Breast epithelium (tissue), 3 donors: Measurements from ENCODE around the gene IL13RA1.

Experiments
- CTCF ChIP-seq, 3 donors: fragments of 450-650 bp; IDR thresholded peaks; one replicate each; pipeline ENCODE4 v1.5.1; 2016 to 2017; ENCODE audit warnings: antibody characterized with exemption in 3 of 3, mild to moderate bottlenecking in 3 of 3, moderate library complexity in 3 of 3
- POLR2A ChIP-seq: fragments of 450-650 bp; IDR thresholded peaks from one replicate; pipeline ENCODE4 v1.6.1; 2016; ENCODE audit warnings: antibody characterized with exemption, mild to moderate bottlenecking, moderate library complexity

DNA sequence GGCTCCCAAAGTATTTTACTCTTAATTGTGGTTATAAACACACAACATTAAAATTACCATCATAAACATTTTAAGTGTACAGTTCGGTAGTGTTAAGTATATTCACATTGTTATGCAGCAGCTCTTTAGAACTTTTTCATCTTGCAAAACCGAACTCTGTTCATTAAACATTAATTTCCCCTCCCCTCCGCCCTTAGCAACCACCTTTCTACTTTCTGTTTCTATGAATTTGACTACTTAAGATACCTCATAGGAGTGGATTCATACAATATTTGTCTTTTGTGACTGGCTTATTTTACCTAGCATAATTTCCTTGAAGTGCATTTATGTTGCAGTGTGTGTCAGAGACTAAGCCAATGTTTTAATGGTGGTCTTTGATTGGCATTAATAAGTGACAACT lies 32.6 kb downstream of the IL13RA1 start:
- TF ChIP-seq CTCF (IDR thresholded peaks at IDR 0.05), result no peak
- no peak for TF ChIP-seq POLR2A
